Esophagus squamous epithelium (tissue), 5 donors: ENCODE measurements around the gene FOLR2. TPM values are rescaled to one million over a fixed set of nuclear protein-coding genes. Genes with fewer than 3 reads are reported as not detected.

ENCODE experiments used
- DNase-seq: peaks from one replicate; lab custom pipeline; 2025; lab: John Stamatoyannopoulos, UW
- H3K27ac ChIP-seq, 4 donors: fragments of 200-600 bp; sonication (generic); one replicate each; pipeline ENCODE4 v1.5.1; 2016 to 2019; ENCODE audit warnings: mild to moderate bottlenecking in 1 of 4
- H3K27me3 ChIP-seq, 4 donors: fragments of 200-600 bp; sonication (generic); 1 replicate in 3 of 4; 2 replicates in 1 of 4; pipeline versions ENCODE4 v1.5.1 to v1.6.0; 2017 to 2021; ENCODE audit warnings: antibody characterized with exemption in 1 of 4
- H3K36me3 ChIP-seq, 3 donors: fragments of 200-600 bp; sonication (generic); one replicate each; pipeline ENCODE4 v1.5.1; 2016 to 2019
- H3K4me1 ChIP-seq, 3 donors: fragments of 200-600 bp; sonication (generic); one replicate each; pipeline ENCODE4 v1.5.1; 2017 to 2019
- H3K4me3 ChIP-seq, 4 donors: fragments of 200-600 bp; sonication (generic); 1 replicate in 3 of 4; 2 replicates in 1 of 4; pipeline ENCODE4 v1.5.1; 2016 to 2019; ENCODE audit warnings: mild to moderate bottlenecking in 2 of 4, moderate library complexity in 1 of 4
- H3K9me3 ChIP-seq, 3 donors: fragments of 200-600 bp; sonication (generic); one replicate each; pipeline ENCODE4 v1.5.1; 2016 to 2019
- POLR2A ChIP-seq, 4 donors: fragments of 450-650 bp; IDR thresholded peaks; one replicate each; pipeline ENCODE4 v1.6.1; 2017; ENCODE audit warnings: antibody characterized with exemption in 4 of 4, mild to moderate bottlenecking in 4 of 4, moderate library complexity in 3 of 4
- WGBS, 2 donors: methylation state at CpG; one replicate each; pipeline ENCODE4 v1.1.5; 2018; 5-methylcytosine and 5-hydroxymethylcytosine counted together
- intact Hi-C: fragments of 100-400 bp; cut with DNase I; formaldehyde crosslinking; loops from one replicate; pipeline ENCODE4 v1.15.0; 2022
- total RNA-seq, 4 donors: library from RNA; depleted of rRNA; stranded (reverse); fragments of >200 nt; gene quantifications; one replicate each; pipeline ENCODE4 v1.1.0, GENCODE V29; 2016
- TF ChIP-seq, protein P1 (sequence below), 6 experiments: fragments of 450-650 bp in 4 of 6; fragments of 200-600 bp in 2 of 6; sonication (generic) in 2 of 6; IDR thresholded peaks; one replicate each; pipeline ENCODE4 v1.5.1; 2016 to 2019; ENCODE audit warnings: antibody characterized with exemption in 6 of 6, mild to moderate bottlenecking in 4 of 6, moderate library complexity in 4 of 6
- donor health status: DM: yes; HTN: yes; CAD: no.

Gene FOLR2
- total RNA-seq, 4 donors from 2014 or later: 1.7 to 41.6 (median 9.1) TPM; not detected in 1

DNA sequence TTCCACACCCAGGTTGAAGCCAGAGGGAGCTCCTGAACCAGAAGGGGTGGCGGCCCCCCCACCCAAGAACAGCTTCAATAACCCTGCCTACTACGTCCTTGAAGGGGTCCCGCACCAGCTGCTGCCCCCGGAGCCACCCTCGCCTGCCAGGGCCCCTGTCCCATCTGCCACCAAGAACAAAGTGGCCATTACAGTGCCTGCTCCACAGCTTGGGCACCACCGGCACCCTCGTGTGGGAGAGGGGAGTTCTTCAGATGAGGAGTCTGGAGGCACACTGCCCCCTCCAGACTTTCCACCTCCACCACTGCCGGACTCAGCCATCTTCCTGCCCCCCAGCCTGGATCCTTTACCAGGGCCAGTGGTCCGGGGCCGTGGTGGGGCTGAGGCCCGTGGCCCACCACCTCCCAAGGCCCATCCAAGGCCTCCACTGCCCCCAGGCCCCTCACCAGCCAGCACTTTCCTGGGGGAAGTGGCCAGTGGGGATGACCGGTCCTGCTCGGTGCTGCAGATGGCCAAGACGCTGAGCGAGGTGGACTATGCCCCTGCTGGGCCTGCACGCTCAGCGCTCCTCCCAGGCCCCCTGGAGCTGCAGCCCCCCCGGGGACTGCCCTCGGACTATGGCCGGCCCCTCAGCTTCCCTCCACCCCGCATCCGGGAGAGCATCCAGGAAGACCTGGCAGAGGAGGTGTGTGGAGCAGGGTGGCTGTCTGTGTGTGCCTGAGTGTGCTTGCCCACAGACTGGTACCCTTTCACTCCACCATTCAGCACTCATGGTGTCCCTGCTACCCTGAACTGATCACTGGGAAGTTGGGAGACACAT, 20.7 kb downstream of the FOLR2 start:
- peak overlapping the region in 2 of 4 donors; percentile 13 to 28 for H3K27ac ChIP-seq
- 80 to 83% methylated on average over 3 to 4 of the region's 22 CpGs for WGBS, 2 donors
- intact Hi-C loops: no loop called here
- DNase-seq: no peak
- no peak overlapping the region for H3K4me3 ChIP-seq
- H3K36me3 ChIP-seq: peaks cover 29 to 63% (median 32%) of the 10 kb centered on the region in 3 donors
- peaks cover 0 to 29% (median 2%) of the 10 kb centered on the region in 4 donors for H3K27me3 ChIP-seq
- H3K9me3 ChIP-seq: no peaks in the 10 kb centered on the region
- TF ChIP-seq POLR2A (IDR thresholded peaks at IDR 0.05): no peak
- TF ChIP-seq, protein P1, sequence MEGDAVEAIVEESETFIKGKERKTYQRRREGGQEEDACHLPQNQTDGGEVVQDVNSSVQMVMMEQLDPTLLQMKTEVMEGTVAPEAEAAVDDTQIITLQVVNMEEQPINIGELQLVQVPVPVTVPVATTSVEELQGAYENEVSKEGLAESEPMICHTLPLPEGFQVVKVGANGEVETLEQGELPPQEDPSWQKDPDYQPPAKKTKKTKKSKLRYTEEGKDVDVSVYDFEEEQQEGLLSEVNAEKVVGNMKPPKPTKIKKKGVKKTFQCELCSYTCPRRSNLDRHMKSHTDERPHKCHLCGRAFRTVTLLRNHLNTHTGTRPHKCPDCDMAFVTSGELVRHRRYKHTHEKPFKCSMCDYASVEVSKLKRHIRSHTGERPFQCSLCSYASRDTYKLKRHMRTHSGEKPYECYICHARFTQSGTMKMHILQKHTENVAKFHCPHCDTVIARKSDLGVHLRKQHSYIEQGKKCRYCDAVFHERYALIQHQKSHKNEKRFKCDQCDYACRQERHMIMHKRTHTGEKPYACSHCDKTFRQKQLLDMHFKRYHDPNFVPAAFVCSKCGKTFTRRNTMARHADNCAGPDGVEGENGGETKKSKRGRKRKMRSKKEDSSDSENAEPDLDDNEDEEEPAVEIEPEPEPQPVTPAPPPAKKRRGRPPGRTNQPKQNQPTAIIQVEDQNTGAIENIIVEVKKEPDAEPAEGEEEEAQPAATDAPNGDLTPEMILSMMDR (IDR thresholded peaks at IDR 0.05): no peak
- H3K4me1 ChIP-seq: peaks cover 21 to 62% (median 25%) of the 10 kb centered on the region in 3 donors

DNA sequence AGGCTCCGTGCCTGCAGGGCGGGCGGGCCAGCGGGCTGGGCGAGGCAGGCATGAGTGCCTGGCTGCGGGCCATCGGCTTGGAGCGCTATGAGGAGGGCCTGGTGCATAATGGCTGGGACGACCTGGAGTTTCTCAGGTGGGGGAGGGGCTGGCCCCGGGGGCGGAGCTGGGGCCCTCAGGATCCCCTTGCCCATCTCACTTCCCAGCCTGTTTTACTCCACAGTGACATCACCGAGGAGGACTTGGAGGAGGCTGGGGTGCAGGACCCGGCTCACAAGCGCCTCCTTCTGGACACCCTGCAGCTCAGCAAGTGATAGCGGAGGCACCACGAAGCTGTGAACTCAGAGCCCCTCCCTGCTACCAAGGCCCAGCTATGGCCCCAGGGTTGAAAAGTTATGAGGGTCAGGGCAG, 21.5 kb downstream of the FOLR2 start:
- Histone ChIP-seq H3K27me3 (peaks cover 0 to 36% (median 6%) of the 10 kb centered on the region in 4 donors), H3K4me1 (peaks cover 21 to 62% (median 25%) of the 10 kb centered on the region in 3 donors), H3K27ac (peak overlapping the region in 2 of 4 donors; percentile 16 to 28), H3K36me3 (peaks cover 22 to 56% (median 25%) of the 10 kb centered on the region in 3 donors), H3K4me3 (no peak overlapping the region), H3K9me3 (no peaks in the 10 kb centered on the region)
- no peak for DNase-seq
- 32 to 64% methylated on average over 3 to 4 of the region's 16 CpGs for WGBS, 2 donors
- TF ChIP-seq, protein P1 (IDR thresholded peaks at IDR 0.05): peak; percentile 46 to 77 (median 54)
- no peak for TF ChIP-seq POLR2A (IDR thresholded peaks at IDR 0.05)
- intact Hi-C loops: no loop called here

DNA sequence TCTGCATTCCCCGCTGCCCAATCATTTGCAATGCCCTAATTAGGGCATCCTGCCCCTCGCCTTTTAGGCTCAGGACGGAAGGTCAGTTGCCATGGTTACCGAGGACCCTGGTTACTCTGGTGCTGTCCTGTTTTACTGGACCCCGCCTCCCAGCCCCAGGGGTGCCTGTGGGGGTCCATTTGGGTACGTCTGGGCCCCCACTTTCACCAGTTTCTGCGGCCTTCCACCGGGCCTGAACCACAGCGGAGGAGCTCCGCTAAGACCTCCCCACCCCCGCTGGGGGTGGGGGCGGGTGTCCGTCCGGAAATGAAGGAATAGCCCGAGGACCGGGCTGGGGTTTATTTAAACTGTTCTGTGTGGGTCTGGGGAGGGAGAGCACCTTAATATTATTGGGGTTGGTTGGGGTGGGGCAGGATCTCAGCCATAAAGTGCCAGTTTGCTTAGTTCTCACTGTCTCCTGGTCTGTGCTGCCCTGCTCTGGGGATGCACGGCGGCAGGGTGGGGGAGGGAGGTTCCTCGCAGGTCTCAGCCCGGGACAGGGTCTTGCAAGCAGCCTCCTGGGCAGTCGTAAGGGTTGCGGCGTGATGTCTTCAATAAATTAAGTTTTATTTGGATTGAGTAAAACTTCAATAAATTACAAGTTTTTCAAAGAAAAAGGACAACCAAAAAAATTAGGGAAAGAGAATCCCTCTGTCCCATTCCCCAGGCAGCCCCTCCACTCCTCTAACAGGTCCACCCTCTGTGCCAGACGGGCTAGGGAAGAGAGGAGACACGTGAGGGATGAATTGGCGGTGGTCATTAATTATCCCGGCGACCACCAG, 22.1 kb downstream of the FOLR2 start:
- Histone ChIP-seq H3K36me3 (peaks cover 17 to 49% (median 19%) of the 10 kb centered on the region in 3 donors), H3K9me3 (no peaks in the 10 kb centered on the region), H3K27ac (peak overlapping the region; percentile 42 to 73 (median 55)), H3K4me1 (peaks cover 23 to 66% (median 26%) of the 10 kb centered on the region in 3 donors), H3K4me3 (peak overlapping the region in 2 of 4 donors; percentile 45 to 67), H3K27me3 (peaks cover 2 to 43% (median 13%) of the 10 kb centered on the region in 4 donors)
- DNase-seq: no peak
- 65 to 74% methylated on average over 10 to 11 of the region's 28 CpGs for WGBS, 2 donors
- TF ChIP-seq POLR2A (IDR thresholded peaks at IDR 0.05): no peak
- TF ChIP-seq, protein P1 (IDR thresholded peaks at IDR 0.05): no peak
- intact Hi-C loops: no loop called here

DNA sequence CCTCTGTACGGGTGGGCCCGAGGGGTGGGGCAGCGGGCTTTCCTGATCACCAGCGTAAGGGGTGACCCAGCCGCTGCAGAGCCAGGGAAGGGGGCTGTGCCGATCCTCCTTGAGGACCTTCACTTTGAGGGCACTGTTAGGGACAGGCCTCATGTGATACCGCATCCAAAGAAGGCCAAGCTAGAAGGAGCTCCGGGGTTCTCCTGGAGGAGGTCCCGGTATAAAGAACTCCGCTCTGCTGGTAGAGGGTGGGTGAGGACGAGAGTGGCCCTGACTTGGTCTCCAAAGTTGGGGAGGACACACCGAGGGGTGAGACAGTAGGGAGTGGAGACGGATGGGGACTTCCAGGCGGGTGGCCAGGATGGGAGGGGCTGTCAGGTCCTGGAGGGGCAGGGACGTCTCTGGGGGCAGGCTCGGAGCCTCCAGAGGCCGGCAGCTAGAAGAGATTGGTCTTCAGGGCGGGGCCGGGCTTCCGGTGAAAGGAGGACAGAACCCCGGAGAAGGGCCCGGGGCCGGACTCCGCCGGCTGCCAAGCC, 22.8 kb downstream of the FOLR2 start:
- DNase-seq: no peak
- intact Hi-C loops: no loop called here
- 9 to 34% methylated on average over 7 to 10 of the region's 25 CpGs for WGBS, 2 donors
- no peaks in the 10 kb centered on the region for H3K9me3 ChIP-seq
- H3K36me3 ChIP-seq: peaks cover 14 to 42% (median 17%) of the 10 kb centered on the region in 3 donors
- H3K4me3 ChIP-seq: peak overlapping the region; percentile 9 to 67 (median 38)
- TF ChIP-seq POLR2A (IDR thresholded peaks at IDR 0.05): no peak
- H3K27ac ChIP-seq: peak overlapping the region; percentile 42 to 73 (median 55)
- peaks cover 29 to 70% (median 33%) of the 10 kb centered on the region in 3 donors for H3K4me1 ChIP-seq
- peaks cover 8 to 50% (median 19%) of the 10 kb centered on the region in 4 donors for H3K27me3 ChIP-seq

DNA sequence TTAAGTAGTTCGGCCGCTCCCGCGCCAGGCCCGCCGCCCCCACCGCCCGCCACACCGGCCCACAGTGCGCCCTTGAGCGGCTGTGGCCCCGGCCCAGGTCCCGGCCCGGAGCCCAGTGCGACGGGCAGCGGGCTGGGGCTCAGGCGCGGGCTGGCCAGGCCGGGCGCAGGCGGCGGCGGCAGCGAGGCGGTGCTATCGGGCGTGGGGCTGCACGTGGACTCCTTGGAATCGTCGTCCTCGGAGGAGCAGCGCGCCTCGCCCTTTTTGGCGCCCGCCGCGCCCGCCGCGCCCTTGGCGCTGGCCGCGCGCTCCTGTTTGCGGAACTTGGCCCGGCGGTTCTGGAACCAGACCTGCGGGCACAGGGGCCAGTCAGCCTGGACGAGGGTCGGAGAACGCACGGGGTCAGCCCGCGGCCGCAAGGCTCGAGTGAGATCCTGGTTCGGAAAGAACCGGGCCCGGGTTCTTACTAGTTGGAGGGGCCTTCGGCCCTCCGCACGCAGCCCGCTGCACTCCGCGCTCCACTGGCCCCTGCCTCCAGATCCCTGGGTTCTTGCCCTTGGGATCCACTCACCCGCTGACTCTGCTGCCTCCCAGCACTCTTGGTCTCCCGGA, 23.4 kb downstream of the FOLR2 start:
- H3K4me3 ChIP-seq: peak overlapping the region; percentile 9 to 67 (median 38)
- H3K9me3 ChIP-seq: no peaks in the 10 kb centered on the region
- DNase-seq: no peak
- peak overlapping the region; percentile 42 to 73 (median 55) for H3K27ac ChIP-seq
- H3K27me3 ChIP-seq: peaks cover 8 to 56% (median 25%) of the 10 kb centered on the region in 4 donors
- H3K36me3 ChIP-seq: peaks cover 14 to 36% (median 17%) of the 10 kb centered on the region in 3 donors
- intact Hi-C loops: no loop called here
- no peak for TF ChIP-seq POLR2A (IDR thresholded peaks at IDR 0.05)
- TF ChIP-seq, protein P1 (IDR thresholded peaks at IDR 0.05): peak in 3 of 6 experiments; percentile 33 to 40 (median 37)
- H3K4me1 ChIP-seq: peaks cover 32 to 76% (median 33%) of the 10 kb centered on the region in 3 donors
- 13 to 18% methylated on average over 9 to 13 of the region's 69 CpGs for WGBS, 2 donors
